ENCODE data around the gene BCR. TPM values are rescaled to one million over a fixed set of nuclear protein-coding genes. Genes with fewer than 3 reads are reported as not detected.

BCR gene
- polyA plus RNA-seq, 3 donors = 49.1 to 63.2 (median 54.3) TPM

DNA sequence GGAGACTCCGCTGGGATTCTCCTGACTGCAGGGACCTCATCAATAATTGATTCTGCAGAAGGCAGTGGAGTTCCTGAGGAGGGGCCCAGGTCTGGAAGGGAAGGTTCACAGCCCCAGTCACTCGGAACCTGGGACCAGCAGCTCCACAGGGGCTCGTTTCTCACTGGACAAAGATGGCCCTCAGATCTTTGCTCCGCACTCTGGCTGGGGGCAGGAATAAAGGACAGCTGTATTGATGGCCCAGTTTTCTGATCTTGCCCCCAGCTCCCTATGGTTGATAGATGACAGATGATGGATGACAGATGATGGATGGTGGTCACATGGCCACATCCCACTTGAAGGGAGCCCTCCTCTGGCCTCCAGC, 11.3 kb upstream of the BCR start:
- no peak for DNase-seq (ENCODE audit: low read depth in 3 of 3, low spot score in 2 of 3)

DNA sequence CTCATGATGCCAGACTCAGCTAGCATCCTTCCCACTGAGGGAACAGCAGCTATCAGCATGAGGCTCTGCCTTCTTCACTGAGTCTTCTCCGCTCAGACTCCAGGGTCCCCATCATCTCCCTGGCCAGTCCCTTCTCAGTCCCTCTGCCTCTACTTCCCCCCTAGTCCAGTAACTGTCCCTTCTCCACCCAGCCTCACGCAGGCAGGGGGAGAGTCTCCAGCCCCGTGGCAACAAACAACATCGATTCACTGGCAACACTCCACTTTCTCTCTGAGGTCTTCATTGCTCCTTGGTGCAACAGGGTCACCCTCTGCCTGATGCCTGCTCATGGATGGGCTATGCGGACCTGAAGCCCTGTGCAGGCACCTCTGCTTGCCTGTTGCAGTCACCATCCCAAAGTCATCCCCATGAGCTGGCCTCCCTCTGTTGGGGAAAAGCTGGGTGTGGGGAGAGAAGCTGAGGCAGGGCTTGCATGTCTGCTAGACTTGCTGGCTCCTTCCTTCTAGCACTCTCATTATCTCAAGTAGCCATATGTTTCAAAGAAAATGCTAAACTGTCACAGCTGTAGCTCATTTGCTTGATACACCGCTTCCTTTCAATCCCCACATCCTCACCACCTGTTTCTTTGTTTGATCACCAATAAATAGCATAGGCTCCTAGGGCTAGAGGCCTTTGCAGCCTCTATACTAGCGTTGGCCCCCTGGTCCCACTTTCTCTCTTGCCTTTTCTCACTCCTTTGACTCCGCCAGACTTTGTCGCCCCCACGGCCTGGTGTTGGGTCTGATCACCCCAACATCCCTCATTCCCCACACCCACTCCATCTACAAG, 4.3 kb upstream of the BCR start:
- no peak for DNase-seq (ENCODE audit: low read depth in 3 of 3, low spot score in 2 of 3)

DNA sequence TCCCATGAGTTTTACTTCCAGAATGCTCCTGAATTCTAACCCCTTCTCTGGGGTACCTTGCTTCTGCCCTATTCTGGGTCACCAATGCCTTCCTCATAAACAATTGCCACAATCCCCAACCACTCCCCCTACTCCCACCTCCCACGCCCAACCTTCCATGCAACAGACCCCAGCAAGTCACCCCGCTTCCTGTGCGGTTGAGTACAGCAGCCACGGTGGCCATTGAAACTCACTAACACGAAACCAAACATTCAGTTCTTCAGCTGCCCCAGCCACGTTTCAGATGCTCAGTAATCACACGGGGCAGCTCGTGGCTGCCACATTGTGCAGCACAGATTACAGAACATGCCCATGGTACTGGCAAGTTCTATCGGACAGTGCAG, 3.7 kb upstream of the BCR start:
- DNase-seq (ENCODE audit: low read depth in 3 of 3, low spot score in 2 of 3) = no peak

DNA sequence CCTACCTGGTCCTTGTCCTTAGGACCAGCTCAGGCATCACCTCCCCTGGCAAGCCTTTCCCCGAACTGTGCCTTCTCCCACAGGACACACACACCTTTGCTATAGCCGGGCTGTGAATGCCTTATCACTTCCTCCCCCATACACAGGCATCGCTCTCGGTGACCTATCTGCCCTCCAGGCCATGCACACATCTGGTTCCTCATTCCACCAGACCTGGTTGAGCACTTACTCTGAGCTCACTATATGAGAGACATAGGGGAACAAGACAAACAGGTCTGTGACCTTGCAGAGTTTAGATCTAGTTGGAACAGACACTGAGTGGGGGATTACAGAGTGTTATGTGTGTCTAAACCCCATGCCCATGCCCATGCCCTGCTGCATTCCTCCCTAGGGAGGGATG, 3.1 kb upstream of the BCR start:
- DNase-seq (ENCODE audit: low read depth in 3 of 3, low spot score in 2 of 3) = no peak

DNA sequence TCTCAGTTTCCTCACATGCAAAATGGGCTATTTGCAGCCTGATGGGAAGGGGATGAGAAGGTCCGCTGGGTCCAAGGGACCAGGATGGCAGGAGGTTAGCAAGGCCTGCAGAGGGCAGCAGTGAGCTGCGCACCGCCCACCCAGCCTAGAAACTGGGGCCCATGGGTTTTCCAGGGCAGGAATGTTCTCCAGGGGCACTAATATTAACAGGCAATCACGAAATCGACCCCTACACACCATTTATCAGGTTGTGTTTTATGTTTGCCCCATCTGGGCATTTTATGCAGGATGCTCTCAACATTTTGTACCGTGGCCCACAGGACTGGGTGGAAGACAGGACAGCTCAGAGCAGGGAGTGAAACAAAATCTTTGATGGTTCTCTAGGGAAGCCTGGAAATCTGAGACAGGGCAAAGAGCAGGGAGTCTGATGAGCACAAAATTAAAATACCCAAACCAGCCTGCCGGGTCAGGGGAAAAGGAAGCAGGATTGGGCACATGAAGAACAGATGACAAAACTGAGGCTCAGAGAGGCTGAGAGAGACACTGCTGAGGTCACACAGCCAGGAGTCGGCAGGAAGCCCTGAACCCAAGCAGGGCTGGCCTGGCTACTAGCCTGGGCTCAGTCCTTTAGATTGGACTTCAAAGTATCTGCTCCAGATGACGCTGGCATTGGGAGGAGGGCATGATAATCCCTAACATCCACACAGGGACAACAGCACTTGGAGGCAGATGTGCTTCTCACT, 1.6 kb upstream of the BCR start:
- no peak for DNase-seq (ENCODE audit: low read depth in 3 of 3, low spot score in 2 of 3)

- DNase-seq (ENCODE audit: low read depth in 3 of 3, low spot score in 2 of 3) = no peak
These were observed 669 bp upstream of the BCR start for GRCh38 chr22:23179381-23180299.

GRCh38 chr22:23180893-23181720, 798 bp downstream of the BCR start:
- no peak for DNase-seq (ENCODE audit: low read depth in 3 of 3, low spot score in 2 of 3)

- DNase-seq (ENCODE audit: low read depth in 3 of 3, low spot score in 2 of 3) = no peak
These were observed 1.5 kb downstream of the BCR start for GRCh38 chr22:23181721-23182308.

DNA sequence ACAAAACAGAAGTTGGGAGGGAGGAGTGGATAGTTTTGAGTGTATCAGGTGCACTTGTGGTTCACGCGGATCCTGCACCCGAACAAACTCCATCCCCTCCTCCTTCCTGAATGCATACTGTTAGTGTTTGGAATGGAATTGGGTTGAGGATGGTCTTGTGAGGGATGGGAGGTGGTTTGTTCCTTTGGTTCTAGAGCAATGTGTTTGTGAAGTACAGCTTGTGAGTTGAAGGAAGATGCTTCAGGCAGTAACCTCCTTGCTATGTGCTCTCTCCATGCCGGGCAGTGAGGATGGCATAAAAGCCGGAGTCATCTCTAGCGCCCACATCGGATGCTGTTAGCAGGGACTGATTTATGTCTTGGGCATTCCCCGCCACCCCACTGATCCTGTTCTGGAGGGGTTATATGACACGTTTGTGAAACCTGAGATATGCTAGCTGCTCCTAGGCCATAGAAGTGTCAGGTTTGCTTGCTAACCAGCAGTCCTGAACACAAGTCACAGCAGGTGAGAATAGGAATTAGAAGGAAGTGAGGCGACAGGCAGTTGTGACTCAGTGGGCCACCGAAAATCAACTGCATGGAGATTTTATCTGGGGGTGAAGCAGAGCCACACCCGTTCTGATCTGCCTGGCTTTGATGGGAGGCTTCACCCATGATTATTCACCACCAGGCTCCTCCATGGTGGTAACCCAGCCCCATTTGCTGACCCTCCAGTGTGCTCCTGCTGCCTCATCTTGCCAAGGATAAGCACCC, 2.2 kb downstream of the BCR start:
- no peak for DNase-seq (ENCODE audit: low read depth in 3 of 3, low spot score in 2 of 3)

- no peak for DNase-seq (ENCODE audit: low read depth in 3 of 3, low spot score in 2 of 3)
These were observed 2.9 kb downstream of the BCR start for GRCh38 chr22:23183061-23183698.

- no peak for DNase-seq (ENCODE audit: low read depth in 3 of 3, low spot score in 2 of 3)
These were observed 3.9 kb downstream of the BCR start for GRCh38 chr22:23184100-23184763.

DNA sequence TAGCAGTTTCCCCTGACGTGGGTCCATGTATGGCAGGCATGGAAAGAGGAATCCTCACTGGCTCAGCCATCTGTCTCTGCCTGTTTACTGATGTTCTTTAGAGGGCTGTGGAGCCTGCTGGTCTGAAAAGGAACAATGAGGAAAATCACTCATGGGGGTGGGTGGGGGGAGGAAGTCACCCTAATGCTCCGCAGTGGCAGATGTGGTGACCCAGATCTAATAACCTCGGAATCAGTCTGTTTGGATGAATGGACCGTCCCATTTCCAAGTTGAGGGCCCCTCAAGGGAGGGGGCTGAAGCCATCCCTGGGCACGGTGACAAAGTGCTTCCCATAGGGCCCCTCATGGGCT, 4.4 kb downstream of the BCR start:
- DNase-seq (ENCODE audit: low read depth in 3 of 3, low spot score in 2 of 3) = no peak

GRCh38 chr22:23187211-23187610, 6.9 kb downstream of the BCR start:
- DNase-seq (ENCODE audit: low read depth in 3 of 3, low spot score in 2 of 3) = no peak

DNA sequence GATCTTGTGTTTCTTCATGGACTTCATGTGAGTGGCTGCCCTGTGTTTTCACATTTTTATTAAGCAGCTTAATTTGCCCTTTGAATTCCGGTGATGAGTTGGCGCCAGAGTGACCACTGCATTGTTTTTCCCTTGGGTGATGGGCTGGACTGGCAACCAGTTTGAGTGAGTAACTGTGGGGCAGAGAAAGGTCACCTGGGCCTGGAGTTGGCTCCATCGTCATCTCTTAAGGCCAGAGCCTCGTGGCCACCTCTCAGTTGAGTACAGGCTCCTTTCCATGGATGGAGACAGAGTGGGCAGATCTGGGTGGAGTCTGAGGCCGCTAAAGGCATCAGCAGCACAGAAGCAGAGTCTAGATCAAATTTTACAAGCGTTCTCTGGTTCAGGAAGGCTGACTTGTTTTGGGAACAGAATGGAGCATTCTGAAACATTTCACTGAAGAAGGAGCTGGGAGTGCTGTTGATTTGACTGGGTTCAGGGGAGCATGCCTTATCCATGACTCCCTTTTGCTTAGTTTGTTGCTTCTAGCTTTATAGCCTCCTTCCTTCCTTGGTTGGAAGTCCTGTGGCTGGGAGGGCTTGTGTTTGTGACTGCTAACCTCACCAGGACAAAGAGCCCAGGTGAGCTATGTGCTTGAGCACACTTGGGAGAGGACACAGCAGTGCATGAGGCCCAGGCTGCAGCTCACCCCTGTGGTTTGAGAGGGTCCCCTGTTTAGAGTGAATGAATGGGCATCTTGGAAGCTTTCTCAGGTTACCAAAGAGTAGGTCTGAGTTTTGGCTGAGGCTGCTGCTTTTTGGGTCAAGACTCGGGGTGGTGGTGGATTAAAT, 7.8 kb downstream of the BCR start:
- DNase-seq (ENCODE audit: low read depth in 3 of 3, low spot score in 2 of 3) = no peak

- DNase-seq (ENCODE audit: low read depth in 3 of 3, low spot score in 2 of 3) = no peak
These were observed 10.2 kb downstream of the BCR start for GRCh38 chr22:23190526-23190925.

DNA sequence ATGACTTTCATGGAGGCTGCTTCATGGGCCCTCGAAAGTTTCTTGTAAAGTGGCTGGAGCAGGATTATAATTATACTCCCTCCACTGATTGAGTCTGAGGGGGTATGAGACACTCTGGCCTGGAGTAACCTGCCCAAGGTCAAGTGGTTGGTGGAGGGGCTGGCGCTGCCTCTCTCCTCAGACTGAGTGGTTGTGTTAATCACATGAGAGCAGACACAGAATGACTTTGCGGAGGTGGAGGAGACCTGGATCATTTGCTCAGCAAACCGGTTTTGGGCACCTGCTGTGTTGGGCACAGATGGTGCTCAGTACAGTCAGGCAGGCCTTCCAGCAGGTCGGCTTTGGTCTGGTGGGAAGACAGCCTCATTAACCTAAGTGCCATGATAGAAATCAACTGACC, 11.8 kb downstream of the BCR start:
- no peak for DNase-seq (ENCODE audit: low read depth in 3 of 3, low spot score in 2 of 3)

GRCh38 chr22:23192558-23192957, 12.2 kb downstream of the BCR start:
- no peak for DNase-seq (ENCODE audit: low read depth in 3 of 3, low spot score in 2 of 3)

All from right renal cortex interstitium (tissue), 3 donors.